Right renal pelvis (tissue), 4 donors: Measurements from ENCODE around the gene TKFC. TPM values are rescaled to one million over a fixed set of nuclear protein-coding genes. Genes with fewer than 3 reads are reported as not detected.

Experiments used
- polyA plus RNA-seq, 4 donors: library from polyadenylated mRNA; unstranded; fragments of 120-200 nt; gene quantifications; one replicate each; pipeline ENCODE4 v1.2.1, GENCODE V29; 2013; ENCODE audit not compliant: insufficient read length in 4 of 4

TKFC gene
- polyA plus RNA-seq, 4 donors, result 49.4 to 71.4 (median 58.3) TPM

Other genes with a start within 250 kb of the TKFC start
- under 1 TPM in 2 of 4 donors, not detected in 2; 0.06 to 0.23 TPM for gene CD5, start 230.7 kb upstream of the TKFC start, polyA plus RNA-seq
- gene VPS37C, start 171.8 kb upstream of the TKFC start, polyA plus RNA-seq, result 10 to 100 TPM; 18.2 to 21.9 (median 19.3) TPM
- gene PGA3, start 129.7 kb upstream of the TKFC start, polyA plus RNA-seq, result under 1 TPM in 3 of 4 donors, not detected in 1; 0.05 to 0.51 (median 0.22) TPM
- under 1 TPM; 0.19 to 0.87 (median 0.49) TPM for gene PGA4, start 110.9 kb upstream of the TKFC start, polyA plus RNA-seq
- under 1 TPM in 2 of 4 donors, not detected in 2; 0.18 to 0.35 TPM for gene PGA5, start 92.1 kb upstream of the TKFC start, polyA plus RNA-seq
- 1 to 10 TPM; 1.9 to 2.6 (median 2.2) TPM for gene VWCE, start 37.9 kb upstream of the TKFC start, polyA plus RNA-seq
- gene DDB1, start 123 bp upstream of the TKFC start, polyA plus RNA-seq, result 100 to 1,000 TPM; 200 to 221 (median 213) TPM
- gene CYB561A3, start 28.7 kb downstream of the TKFC start, polyA plus RNA-seq, result 10 to 100 TPM; 24.4 to 30.2 (median 27.9) TPM
- 10 to 100 TPM; 40.1 to 46.2 (median 43.9) TPM for gene TMEM138, start 29.1 kb downstream of the TKFC start, polyA plus RNA-seq
- 10 to 100 TPM; 28.7 to 35.9 (median 32.1) TPM for gene TMEM216, start 59.4 kb downstream of the TKFC start, polyA plus RNA-seq
- 100 to 1,000 TPM in 3 of 4 donors, 10 to 100 TPM in 1; 99.0 to 117 (median 109) TPM for gene CPSF7, start 96.7 kb downstream of the TKFC start, polyA plus RNA-seq
- 10 to 100 TPM; 47.8 to 58.5 (median 50.2) TPM for gene SDHAF2, start 96.9 kb downstream of the TKFC start, polyA plus RNA-seq
- gene LRRC10B, start 175.5 kb downstream of the TKFC start, polyA plus RNA-seq, result 1 to 10 TPM; 1.0 to 5.3 (median 1.4) TPM
- 1 to 10 TPM; 4.7 to 7.5 (median 5.2) TPM for gene SYT7, start 247.8 kb downstream of the TKFC start, polyA plus RNA-seq